HG03469 (cell line): ENCODE measurements around the gene VSX1.

ENCODE experiments used
- ATAC-seq: cut with Tn5 transposase; IDR thresholded peaks from one replicate; pipeline ENCODE4 v1.9.1; 2021; ENCODE audit warnings: mild to moderate bottlenecking, moderate library complexity, moderate number of reproducible peaks; ENCODE audit not compliant: unreplicated experiment

The VSX1 gene

DNA sequence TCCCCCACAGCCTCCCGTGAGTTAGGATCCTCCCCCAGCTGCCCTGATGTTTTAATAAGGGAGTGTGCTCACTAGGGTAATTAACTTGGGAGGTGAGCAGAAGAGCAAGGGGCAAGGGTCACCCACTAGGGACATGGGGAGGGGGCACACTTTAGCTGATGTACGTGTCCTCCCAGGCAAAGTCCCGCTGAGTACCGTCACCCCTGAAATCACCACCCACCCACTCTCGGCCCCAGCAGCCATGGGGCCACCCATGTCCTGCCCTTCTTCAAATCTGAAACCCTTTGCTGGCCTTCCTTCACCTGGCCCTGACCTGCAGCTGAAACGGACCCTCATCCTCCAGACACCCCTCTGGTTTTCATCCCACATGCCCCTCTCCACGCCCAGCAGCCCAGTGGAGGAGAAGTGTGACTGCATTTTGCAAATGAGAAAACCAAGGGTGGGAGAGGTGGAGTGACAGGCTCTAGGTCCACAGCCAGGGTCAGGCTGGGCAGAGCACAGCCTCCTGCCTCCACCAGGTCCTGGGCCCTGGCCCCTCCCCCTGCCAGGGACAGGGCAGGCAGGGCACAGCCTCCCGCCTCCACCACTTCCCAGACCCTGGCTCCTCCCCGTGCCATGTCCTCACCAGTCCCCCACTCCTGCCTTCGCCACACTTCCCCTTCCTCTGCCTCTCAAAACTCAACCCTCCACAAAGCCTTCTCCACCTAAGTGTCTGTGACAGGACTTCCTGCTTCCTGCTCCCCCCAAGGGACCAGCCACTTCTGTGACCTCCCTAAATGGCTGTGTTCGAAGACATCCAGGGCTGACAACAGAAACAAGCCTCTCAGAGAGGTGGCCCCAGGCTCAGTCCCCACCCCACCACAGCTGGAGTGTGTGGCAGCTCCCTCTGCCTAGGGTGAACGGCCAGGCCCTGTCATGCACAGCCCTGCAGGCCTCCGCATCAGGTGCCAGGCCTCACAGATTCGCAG is 39.1 kb downstream of the VSX1 start:
- peak; percentile 86 for ATAC-seq

GRCh38 chr20:25041813-25042530 is 40.0 kb downstream of the VSX1 start:
- ATAC-seq = no peak

DNA sequence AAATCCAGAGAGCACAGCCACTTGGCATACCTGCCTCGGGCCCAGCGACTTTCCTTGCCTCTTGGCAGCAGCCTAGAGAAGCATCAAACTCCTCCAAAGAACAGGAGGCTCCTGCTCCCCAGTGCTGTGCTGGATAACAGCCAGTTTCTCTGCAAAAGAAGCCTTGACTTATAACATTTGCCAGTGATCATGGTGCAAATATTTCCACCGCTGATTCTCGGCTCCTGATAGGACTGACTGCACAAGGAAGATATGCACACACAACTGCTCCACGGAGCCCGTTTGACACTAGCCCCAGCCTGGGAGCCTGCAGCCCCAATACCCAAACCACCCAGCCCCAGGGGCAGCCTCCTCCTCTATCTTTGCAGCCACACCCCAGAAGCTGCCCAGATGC is 41.5 kb downstream of the VSX1 start:
- no peak for ATAC-seq

- no peak for ATAC-seq
Observed at GRCh38 chr20:25039697-25040437, 42.1 kb downstream of the VSX1 start.

DNA sequence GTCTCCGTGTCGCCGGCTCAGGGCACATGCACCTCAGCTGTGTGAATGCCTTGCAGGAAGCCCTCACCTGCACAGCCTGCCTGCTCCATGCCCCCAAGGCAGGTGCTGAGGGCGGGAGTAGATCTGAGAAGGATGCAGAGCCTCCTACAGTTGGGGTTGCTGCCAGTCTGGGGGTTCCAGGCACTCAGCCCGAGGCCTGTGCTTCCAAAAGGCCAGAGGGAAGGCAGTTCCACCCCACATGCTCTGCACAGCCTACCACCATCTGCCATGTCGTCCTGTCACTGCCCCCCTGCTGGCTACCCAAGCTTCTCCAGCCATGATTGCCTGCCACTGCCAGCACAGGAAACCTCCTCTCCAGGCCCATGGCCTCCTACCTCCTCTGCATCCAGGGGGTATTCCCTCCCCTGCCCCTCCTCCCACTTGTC is 43.3 kb downstream of the VSX1 start:
- no peak for ATAC-seq

GRCh38 chr20:25038103-25038410 is 43.9 kb downstream of the VSX1 start:
- no peak for ATAC-seq

DNA sequence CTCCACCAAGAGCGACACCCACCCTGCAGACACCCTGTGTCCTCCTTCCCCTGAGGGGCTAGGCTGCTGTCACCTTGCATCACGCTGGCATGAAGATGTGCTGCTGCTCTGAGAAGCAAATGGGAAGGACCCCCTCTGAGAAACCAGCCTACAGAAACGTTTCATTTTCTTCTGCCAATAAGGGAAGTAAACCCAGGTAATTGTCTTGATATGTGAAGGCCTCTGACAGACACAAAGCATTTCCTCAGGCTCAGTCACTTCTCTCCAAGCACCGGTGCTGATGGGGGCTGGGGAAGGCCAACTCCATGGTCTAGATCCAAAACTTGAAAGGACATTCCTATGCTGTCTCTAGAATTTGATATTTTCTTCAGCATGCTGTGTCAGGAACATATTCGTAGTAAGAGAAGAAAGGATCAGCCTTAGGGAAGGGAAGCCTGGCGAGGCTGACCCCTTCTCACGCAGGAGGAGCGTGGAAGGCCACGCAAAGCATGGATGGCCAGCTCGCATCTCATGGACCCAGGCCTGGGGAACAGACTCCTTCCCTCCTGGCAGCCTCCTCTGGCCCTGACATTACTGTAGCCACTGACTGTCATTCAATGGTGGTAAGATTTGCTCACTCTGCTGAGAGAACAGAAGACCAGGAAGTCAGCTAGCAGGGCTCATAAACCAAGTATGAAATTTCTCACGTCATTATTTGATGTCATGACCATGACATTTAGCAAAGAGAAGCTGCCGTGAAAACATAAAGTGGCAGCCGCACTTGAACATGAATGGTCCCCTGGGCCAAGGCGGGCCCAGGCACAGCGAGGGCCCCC is 44.4 kb downstream of the VSX1 start:
- ATAC-seq = no peak

DNA sequence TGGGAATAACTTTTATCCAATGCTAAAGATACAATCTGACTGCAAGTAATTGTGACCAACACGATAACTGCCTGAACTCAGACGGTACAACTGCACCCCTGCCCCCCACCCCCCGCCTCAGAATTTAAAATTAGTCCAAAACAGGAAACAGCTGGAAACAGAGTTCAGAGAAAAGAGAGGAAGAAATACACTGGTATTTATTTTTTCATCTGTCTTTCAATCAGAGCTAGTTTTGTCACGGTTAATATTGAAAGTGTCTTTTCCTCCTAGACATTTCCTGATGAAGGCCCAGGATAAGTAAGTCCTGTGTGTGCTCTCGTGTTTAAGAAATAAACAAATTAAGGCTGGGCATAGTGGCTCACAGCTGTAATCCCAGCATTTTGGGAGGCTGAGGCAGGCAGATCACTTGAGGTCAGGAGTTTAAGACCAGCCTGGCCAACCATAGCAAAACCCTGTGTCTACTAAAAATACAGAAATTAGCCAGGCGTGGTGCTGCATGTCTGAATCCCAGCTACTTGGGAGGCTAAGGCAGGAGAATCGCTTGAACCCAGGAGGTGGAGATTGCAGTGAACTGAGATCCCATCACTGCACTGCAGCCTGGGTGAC is 45.5 kb downstream of the VSX1 start:
- no peak for ATAC-seq

DNA sequence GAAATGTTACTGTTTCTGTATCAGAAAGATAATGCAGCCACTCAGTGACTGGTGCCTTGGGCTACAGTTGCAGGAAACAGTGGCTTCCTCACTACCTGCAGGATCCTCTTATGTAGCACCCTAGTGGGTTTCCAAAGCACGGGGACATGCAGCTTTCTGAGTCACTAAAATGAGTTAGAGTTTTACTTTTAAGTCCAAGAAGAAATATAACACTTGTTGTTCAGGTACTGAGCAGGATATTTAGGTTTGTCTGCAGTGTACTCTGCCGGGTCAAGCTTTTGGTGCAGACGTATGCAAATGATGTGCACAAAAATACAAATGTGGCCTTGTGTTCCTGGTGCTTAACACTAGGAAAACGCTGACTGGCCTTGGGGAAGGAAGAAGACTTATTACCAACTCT is 46.0 kb downstream of the VSX1 start:
- ATAC-seq = no peak

GRCh38 chr20:25033924-25034300 is 48.0 kb downstream of the VSX1 start:
- no peak for ATAC-seq

- no peak for ATAC-seq
Observed at GRCh38 chr20:25033265-25033923, 48.5 kb downstream of the VSX1 start.

DNA sequence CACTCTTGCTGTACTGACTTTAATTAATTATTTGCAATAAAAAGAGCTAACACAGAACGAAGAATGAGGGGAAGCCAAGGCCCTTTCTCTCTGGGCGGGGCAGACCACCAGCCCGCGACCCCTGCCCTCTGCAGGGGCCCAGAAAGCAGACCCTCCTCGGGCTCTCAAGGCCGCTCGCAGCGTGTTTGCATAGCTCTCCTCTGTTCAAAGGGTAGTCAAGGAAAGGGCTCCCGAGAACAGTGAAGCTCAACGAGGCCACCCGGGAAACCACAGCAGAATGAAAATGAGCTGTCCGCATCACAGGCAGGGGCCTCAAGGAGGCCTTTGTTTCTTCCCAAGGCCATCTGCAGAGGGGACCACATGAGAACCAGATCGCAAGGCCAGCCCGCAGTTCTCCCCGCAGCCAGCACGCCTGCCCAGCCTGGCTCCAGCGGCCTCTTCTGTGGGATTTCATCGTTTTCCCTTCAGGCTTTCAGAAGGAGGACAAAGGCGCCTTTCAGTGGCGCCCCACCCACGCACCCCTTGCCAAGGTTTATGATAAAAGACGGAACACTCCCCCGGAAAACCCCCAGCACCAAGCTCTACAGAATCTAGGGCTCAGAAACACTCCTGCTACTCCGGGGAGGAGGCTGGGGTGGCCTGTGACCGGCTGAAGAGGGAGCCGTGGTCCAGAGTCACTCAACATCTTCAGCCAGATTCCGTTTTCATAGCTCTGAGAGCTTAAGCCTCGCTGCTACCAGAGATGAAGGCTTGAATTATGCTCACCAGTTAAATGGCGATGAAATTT is 49.3 kb downstream of the VSX1 start:
- ATAC-seq = no peak

DNA sequence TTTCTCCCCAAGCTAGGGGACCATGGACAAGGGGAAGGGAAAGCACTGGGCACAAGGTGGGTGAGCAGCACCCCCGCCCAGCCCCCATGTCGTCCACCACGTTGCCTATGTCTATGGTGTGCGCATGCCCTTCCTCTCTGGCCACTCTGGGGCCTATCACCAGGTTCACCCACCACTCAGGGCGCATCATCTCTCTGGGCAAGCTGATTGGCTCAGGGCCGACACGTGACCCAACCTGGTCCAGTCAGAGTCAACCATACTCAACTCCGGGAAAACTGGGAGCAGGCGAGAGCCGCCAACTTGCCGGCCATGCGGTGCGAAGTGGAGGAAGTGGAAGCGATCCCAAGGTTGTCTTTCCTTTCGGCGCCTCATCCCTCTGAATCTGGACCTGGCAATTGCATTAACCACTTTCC is 49.9 kb downstream of the VSX1 start:
- ATAC-seq = no peak

DNA sequence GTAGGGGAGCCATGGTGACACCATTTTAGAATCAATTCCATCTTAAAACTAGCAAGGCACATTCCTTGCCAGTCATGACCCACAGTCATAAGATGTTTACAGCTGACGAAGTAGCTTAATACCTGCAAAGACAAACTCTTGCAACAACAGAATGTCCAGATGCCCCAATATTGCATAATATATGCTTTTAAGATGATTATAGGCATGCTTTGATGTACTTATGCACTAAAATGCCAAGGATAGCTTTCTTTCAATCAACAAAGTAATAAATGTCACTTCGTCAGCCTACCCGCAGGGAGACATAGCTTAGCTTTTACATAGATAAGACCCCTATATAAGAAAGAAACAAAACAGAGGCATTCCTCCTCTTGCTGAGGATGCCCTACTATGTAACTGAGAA is 50.7 kb downstream of the VSX1 start:
- no peak for ATAC-seq

GRCh38 chr20:25030649-25031207 is 51.2 kb downstream of the VSX1 start:
- no peak for ATAC-seq

DNA sequence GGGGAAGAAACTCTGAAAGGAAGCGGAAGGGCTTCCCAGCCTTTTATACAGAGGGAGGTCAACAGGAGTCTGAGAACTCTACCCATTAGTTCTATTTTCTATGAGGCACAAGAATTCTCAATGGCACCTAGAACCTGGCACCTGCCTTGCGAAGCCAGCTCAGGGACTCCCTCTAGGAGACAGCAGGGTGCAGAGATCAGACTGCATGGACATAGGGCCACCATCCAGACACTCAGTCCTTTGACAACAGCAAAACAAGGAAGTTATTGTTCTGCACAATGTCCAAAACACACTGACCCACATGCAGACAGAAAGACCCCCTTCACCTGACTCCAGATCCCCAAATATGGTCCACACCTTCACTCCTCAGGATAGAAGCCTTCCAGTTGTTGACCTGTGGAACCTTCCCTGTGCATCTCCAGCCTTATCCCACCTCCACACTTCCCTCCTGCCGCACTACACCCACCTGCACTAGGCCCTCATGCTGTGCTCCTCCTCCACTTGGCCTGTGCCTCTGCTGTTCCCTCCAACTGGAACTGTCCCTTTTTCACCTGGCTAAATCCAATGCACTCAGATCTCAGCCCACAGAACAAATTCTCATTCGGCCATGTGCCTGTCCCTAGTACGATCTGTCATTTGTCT is 51.8 kb downstream of the VSX1 start:
- no peak for ATAC-seq

GRCh38 chr20:25025986-25026605 is 55.8 kb downstream of the VSX1 start:
- no peak for ATAC-seq
